GM19468 (cell line): ENCODE results near the gene TANC1.
"Not testable (repeated sequence)": the region's sequence is repeated elsewhere in the genome, so short reads cannot be mapped to it uniquely, and the experiment has no call there.

ENCODE experiments used
- ATAC-seq: cut with Tn5 transposase; IDR thresholded peaks from one replicate; pipeline ENCODE4 v1.9.1; 2021; ENCODE audit warnings: mild to moderate bottlenecking, moderate library complexity, moderate number of reproducible peaks; ENCODE audit not compliant: unreplicated experiment; ENCODE audit errors: extremely low read depth

TANC1 gene

GRCh38 chr2:159080641-159081040 is 112.2 kb downstream of the TANC1 start:
- no peak for ATAC-seq

GRCh38 chr2:159082119-159082518 is 113.7 kb downstream of the TANC1 start:
- no peak for ATAC-seq

GRCh38 chr2:159084384-159085370 is 116.2 kb downstream of the TANC1 start:
- ATAC-seq, result no peak

GRCh38 chr2:159086342-159086741 is 117.9 kb downstream of the TANC1 start:
- no peak for ATAC-seq

GRCh38 chr2:159086826-159087225 is 118.4 kb downstream of the TANC1 start:
- ATAC-seq, result no peak

- no peak for ATAC-seq
Observed at GRCh38 chr2:159088906-159089305, 120.5 kb downstream of the TANC1 start.

GRCh38 chr2:159089543-159089942 is 121.1 kb downstream of the TANC1 start:
- no peak for ATAC-seq

- ATAC-seq, result peak; percentile 22
Observed at GRCh38 chr2:159090514-159091201, 122.2 kb downstream of the TANC1 start.

- ATAC-seq, result no peak
Observed at GRCh38 chr2:159091381-159091780, 122.9 kb downstream of the TANC1 start.

GRCh38 chr2:159091976-159092375 is 123.5 kb downstream of the TANC1 start:
- peak; percentile 59 for ATAC-seq

- ATAC-seq, result no peak
Observed at GRCh38 chr2:159093497-159093896, 125.1 kb downstream of the TANC1 start.

GRCh38 chr2:159094173-159094737 is 125.8 kb downstream of the TANC1 start:
- no peak for ATAC-seq

- ATAC-seq, result no peak
Observed at GRCh38 chr2:159095813-159096212, 127.4 kb downstream of the TANC1 start.

- ATAC-seq, result not testable (repeated sequence)
Observed at GRCh38 chr2:159096302-159096855, 127.9 kb downstream of the TANC1 start.

GRCh38 chr2:159096901-159097300 is 128.5 kb downstream of the TANC1 start:
- ATAC-seq, result no peak

- no peak for ATAC-seq
Observed at GRCh38 chr2:159098361-159098760, 129.9 kb downstream of the TANC1 start.

GRCh38 chr2:159098921-159099411 is 130.5 kb downstream of the TANC1 start:
- no peak for ATAC-seq

GRCh38 chr2:159101755-159102489 is 133.5 kb downstream of the TANC1 start:
- ATAC-seq, result no peak

- no peak for ATAC-seq
Observed at GRCh38 chr2:159103411-159103810, 135.0 kb downstream of the TANC1 start.

- ATAC-seq, result no peak
Observed at GRCh38 chr2:159106109-159106508, 137.7 kb downstream of the TANC1 start.
